Mesangial cell (primary cell): ENCODE results near the gene SULT1C4. TPM values are rescaled to one million over a fixed set of nuclear protein-coding genes. Genes with fewer than 3 reads are reported as not detected.

Source experiments
- total RNA-seq: library from RNA; depleted of rRNA; stranded (reverse); fragments of >200 nt; gene quantifications from 2 replicates; pipeline ENCODE4 v1.2.3, GENCODE V29; 2015

SULT1C4 gene
- total RNA-seq: 24.3 and 90.4 TPM in 2 replicates

DNA sequence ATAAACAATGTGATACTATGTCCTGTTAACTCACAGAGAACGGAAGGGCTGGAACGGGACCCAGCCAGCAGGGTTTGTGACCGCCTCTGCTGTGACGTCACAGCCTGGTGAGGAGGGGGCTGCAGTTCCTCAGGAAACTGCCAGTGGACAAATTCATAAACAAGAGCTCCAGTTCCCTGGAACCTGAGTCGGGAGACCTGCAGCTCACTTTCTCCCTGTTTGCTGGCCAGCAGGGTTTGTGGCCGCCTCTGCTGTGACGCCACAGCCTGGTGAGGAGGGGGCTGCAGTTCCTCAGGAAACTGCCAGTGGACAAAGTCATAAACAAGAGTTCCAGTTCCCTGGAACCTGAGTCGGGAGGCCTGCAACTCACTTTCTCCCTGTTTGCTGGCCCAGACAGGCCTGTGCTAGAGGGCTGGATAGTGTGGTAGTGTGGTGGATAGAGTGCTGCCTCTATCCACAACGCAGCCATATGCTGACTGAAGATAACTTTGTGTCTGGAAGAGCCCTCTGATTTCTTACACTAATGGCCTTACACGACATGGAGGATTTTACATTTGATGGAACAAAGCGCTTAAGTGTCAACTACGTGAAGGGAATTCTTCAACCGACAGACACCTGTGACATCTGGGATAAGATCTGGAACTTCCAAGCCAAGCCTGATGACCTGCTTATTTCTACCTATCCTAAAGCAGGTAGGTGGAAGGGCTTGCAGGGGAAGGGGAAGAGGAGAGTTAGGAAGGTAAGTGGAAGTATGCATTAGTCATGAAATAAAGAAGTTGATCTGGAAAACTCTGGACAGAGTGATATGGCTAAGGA, at the start of gene SULT1C4:
Gene SULT1C4, plus strand, starts transcription at position 140 of the 816 bp plus-strand sequence. Its CDS starts 384 bp downstream, at position 524.

Other genes with a start within 250 kb of the SULT1C4 start
- gene SULT1C3, start 138.0 kb upstream of the SULT1C4 start, total RNA-seq: not detected in 2 replicates
- 1.5 and 7.7 TPM in 2 replicates for gene SULT1C2, start 89.1 kb upstream of the SULT1C4 start, total RNA-seq
- gene GCC2, start 71.3 kb downstream of the SULT1C4 start, total RNA-seq: 4.2 and 6.5 TPM in 2 replicates
- 143 and 184 TPM in 2 replicates for gene LIMS1, start 156.5 kb downstream of the SULT1C4 start, total RNA-seq